ENCODE data around the gene HORMAD2.

DNA sequence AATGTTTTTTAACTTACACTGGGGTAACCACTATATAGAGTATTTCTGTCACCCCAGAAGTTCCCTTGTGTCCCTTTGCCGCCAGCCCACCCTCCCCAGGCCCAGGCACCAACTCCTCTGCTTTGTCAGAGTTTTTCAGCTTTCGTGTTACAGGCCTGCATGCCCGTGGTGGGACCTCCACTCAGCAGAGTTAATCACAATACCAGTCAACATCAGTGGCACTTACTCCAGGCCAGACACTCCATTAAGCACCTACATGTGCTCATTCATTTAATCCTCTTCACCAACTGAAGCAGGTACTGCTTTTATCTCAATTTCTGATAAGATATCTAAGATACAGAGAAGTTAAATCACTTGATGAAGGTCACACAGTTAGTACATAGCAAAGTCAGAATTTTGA, 103.0 kb downstream of the HORMAD2 start:
- TF ChIP-seq, protein P1, sequence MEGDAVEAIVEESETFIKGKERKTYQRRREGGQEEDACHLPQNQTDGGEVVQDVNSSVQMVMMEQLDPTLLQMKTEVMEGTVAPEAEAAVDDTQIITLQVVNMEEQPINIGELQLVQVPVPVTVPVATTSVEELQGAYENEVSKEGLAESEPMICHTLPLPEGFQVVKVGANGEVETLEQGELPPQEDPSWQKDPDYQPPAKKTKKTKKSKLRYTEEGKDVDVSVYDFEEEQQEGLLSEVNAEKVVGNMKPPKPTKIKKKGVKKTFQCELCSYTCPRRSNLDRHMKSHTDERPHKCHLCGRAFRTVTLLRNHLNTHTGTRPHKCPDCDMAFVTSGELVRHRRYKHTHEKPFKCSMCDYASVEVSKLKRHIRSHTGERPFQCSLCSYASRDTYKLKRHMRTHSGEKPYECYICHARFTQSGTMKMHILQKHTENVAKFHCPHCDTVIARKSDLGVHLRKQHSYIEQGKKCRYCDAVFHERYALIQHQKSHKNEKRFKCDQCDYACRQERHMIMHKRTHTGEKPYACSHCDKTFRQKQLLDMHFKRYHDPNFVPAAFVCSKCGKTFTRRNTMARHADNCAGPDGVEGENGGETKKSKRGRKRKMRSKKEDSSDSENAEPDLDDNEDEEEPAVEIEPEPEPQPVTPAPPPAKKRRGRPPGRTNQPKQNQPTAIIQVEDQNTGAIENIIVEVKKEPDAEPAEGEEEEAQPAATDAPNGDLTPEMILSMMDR (IDR thresholded peaks at IDR 0.05): no peak
- TF ChIP-seq POLR2A (IDR thresholded peaks at IDR 0.05): no peak
